Keratinocyte (primary cell): ENCODE measurements around the gene PAOX.

Experiments
- EZH2 ChIP-seq: IDR thresholded peaks from one replicate; pipeline ENCODE4 v1.6.1; 2012; ENCODE audit warnings: inconsistent platforms, mild to moderate bottlenecking, low read length, moderate library complexity
- TF ChIP-seq, protein P1 (sequence below), 3 experiments: IDR thresholded peaks in 1 of 3; conservative IDR thresholded peaks in 1 of 3; optimal IDR thresholded peaks in 1 of 3; 2 replicates in 2 of 3; 3 replicates in 1 of 3; pipeline versions ENCODE3 to v1.5.1; 2011; ENCODE audit warnings: low read length in 3 of 3, mild to moderate bottlenecking in 3 of 3, moderate library complexity in 2 of 3, control low read depth in 1 of 3, inconsistent platforms in 1 of 3; ENCODE audit not compliant: insufficient read depth in 2 of 3; ENCODE audit errors: extremely low read depth in 1 of 3

DNA sequence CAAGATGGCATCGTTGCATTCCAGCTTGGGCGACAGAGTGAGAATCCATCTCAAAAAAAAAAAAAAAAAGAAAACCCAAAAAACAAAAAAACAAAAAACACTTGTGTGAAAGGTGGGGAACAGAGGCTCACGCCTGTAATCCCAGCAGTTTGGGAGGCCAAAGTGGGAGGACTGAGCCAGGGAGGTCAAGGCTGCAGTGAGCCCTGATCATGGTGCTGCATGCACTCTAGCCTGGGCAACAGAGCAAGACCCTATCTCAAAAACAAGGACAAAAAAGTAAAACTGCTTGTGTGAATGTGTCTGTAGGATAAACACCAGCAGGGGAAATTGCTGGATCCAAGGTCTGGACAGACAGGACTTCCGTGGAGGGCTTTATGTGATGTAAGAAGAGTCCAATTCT lies 4.5 kb downstream of the PAOX start:
- TF ChIP-seq, protein P1, sequence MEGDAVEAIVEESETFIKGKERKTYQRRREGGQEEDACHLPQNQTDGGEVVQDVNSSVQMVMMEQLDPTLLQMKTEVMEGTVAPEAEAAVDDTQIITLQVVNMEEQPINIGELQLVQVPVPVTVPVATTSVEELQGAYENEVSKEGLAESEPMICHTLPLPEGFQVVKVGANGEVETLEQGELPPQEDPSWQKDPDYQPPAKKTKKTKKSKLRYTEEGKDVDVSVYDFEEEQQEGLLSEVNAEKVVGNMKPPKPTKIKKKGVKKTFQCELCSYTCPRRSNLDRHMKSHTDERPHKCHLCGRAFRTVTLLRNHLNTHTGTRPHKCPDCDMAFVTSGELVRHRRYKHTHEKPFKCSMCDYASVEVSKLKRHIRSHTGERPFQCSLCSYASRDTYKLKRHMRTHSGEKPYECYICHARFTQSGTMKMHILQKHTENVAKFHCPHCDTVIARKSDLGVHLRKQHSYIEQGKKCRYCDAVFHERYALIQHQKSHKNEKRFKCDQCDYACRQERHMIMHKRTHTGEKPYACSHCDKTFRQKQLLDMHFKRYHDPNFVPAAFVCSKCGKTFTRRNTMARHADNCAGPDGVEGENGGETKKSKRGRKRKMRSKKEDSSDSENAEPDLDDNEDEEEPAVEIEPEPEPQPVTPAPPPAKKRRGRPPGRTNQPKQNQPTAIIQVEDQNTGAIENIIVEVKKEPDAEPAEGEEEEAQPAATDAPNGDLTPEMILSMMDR (optimal IDR thresholded peaks at IDR 0.05 in 1 of 3, IDR thresholded peaks at IDR 0.05 in 1 of 3, conservative IDR thresholded peaks at IDR 0.05 in 1 of 3; ENCODE audit: extremely low read depth in 1 of 3, insufficient read depth in 2 of 3, low read length in 3 of 3) = no peak
- no peak for TF ChIP-seq EZH2
